ENCODE data around the gene NFKBIE.
A peak's percentile ranks its signal among the peaks of the same experiment; 100 is the strongest.

Gene NFKBIE

DNA sequence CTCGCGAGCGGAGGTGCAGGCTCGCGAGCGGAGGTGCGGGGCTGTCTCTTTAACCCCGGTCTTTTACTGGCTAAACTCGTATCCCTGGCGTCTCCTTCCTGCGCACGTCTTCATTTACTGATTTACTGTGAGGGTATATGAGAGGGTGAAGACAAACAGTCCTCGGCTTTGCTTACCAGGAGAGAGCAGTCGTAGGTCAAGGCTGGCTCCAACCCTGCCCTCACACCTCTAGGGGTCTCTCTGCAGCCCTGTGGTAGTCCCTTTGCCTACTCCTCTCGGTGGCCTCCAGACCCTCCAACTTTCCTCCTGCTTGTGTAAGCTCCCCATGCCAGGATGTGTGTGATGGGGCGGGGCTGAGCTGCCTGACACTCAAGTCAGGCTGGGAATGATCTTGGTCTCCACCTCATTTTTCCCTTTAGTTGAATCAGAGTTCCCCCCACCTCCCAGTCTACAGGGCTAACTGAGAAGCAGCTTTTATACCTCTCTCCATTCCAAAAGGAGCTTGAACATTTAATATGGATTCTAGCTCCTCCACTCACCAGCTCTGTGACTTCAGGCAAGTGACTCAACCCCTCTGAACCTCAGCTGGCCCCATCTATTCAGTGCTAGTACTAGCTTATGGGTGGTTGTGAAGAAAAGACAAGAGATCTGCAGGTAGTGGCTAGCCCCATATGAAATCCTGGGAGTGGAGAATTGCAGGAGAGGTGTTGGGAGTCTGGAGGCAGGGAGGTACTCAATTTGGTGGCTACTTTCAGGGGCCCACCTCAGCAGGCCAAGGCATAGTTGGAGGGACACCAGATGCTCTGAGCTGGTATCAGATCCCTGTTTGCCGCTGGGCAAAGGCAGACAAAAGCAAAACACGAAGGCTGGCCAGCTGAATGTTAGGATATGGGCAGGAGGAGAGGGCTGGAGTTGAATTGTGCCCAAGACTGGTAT is 41.1 kb downstream of the NFKBIE start:
- peak; percentile 84 for DNase-seq

DNA sequence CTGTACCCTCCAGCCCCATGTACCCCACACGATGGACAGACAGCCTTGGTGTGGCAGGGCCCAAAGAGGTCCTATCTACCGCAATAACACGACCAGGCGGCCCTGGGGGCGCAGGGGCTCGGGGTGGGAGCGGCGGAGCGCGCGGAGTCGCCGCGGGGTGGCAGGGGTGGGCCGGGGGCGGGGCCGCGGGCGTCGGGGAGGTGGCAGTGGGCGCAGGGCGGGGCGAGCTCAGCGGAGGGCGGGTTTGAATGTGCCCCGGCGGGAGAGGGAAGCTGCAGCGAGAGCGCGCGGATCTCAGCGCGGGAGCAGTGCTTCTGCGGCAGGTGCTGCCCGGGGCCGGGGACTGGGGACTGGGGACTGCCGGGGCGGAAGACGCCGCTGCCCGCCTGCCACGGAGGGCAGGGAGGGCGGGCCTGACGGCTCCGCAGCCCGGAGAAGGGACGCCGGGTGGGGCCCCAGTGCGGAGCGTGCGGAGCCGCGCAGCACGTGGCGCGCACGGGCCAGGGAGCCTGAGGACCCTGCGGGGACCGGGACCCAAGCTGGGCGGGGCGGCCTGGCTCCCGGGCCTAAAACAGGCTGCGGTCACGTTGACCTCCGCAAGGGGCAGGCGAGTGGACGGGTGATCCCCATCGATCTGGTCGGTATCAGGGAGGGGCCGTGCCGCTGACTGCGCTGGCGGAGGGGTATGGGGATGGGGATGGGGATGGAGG is 41.9 kb downstream of the NFKBIE start, which contains the start of gene SLC29A1:
Gene SLC29A1 (plus strand): TSS at position 277 of the 710 bp plus-strand sequence. CDS start 3,719 bp downstream, outside the sequence.
- peak; percentile 96 for DNase-seq

DNA sequence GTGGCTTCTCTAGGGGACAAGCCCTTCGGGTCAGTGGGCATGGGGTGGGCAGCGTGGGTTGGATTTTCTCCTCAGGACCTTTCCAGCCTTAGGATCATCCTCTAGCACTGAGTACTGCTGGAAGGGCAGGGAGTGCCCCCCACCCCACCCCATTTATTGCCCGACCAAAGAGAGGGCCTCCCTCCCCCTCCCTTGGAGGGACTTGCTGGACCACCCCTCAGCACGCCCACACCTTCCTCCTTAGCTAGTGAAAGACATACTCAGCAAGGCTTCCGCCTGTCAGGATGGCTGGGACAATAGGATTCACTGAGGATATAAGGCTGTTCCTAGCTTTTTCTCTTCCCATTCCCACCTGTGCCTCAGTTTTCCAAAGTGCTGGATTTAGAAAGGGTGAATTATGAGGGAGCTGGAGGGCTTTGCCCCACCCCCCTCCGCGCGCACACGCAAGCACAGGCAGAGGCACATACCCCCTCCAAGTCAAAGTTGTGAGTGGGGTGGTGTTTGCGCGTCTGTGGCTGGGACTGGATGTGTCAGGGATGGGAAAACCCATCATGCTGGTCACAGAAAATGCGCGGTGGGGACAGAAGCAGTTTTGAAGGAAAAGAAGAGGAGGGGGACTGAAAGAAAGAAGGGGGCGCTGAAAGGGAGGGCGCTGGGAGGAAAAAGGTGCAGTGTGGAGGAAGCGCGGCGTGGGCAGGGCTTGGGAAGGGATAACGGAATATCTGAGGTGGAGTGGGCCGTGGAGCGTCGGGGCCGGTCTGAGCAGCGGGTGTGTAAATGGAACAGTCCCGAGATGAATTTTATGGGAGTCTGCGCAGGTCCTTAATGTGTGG is 42.6 kb downstream of the NFKBIE start:
- DNase-seq = no peak

DNA sequence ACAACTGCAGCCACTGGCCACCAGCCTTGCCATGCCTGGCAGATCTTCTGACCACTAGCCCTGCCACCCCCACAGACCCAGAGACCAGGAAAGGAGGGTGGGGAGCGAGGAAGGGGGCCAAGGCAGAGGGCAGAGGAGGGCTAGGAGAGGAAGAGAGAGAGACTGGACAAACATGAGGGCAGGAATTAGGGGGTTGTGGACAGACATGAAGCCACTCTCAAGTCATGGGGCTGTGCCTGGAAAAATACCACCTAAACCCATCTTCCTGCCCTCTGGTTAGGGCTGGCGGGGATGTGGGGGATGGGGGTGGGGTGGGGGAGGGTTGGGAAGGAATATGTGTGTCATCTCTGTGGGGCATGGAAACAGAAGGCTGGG is 43.4 kb downstream of the NFKBIE start:
- DNase-seq = no peak

DNA sequence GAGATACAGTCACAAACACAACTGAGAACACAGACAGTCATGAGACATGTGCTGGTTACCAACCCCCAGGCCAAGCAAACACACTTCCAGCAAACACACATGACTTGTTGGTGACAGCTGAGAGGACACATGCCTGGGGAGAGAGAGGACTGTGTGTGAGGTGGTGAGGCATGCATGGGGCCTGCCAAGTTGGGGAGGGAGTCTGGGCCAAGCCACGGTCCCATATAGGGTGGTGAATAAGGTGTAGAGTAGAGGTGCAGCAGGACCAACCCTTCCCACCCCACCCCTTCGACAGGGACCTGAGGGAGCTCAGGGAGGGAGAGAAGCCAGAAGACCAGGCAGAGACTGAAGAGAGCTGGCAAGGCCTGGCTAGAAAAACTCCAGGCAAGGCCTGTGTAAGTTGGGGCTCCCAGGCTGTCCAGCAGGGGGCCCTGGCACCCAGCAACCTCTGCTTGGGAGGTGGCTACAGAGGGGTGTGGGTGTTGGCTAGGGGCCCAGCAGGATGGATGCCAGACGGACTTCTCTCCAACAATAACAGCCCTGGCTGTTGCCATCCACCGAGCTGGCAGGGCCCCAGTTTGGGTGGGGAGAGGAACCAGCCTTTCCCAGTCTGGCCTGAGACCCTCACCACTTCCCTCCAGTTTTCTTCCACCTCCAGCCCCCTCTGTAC is 43.9 kb downstream of the NFKBIE start:
- DNase-seq = peak; percentile 74

DNA sequence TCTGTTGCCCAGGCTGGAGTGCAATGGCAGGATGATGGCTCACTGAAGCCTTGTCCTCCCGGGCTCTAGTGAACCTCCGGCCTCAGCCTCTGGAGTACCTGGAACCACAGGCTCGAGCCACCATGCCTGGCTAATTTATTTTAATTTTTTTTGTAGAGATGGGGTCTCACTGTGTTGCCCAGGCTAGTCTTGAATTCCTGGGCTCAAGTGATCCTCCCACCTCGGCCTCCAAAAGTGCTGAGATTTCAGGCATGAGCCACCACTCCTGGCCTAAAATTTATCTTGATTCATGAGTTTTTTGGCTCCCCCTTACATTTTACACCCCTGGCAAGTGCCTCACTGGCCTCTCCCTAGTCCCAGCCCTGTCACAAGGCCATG is 44.4 kb downstream of the NFKBIE start:
- DNase-seq = no peak

DNA sequence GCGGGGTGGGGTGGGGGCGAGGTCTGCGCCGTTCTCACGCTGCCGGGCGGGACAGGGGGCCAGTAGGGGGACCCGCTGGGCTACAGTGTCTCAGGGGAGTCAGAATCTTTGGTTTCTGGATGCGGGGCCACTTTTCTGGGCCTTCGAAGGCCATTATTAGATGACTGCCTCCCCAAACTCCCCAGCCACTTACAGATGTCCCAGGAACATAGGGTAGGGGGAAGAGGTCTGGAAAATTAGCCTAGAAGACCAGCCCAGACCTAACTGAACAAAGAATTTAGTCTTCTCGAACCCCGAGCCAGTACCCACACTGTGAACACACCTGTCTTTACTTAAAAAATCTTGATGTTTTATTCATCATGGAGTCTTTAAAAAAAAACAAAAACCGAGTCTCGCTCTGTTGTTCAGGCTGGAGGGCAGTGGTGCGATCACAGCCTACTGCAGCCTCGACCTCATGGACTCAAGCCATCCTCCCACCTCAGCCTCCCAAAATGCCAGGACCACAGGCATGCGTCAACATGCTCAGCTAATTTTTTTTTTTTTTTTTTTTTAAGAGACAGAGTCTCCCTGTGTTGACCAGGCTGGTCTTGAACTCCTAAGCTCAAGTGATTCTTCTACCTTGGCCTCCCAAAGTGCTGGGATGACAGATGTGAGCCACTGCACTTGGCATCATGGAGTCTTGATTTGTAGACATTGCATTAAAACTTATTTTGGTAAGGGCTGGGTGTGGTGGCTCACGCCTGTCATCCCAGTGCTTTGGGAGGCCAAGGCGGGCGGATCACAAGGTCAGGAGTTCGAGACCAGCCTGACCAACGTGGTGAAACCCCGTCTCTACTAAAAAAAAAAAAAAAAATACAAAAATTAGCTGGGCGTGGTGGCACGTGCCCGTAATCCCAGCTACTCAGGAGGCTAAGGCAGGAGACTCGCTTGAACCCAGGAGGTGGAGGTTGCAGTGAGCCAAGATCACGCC is 45.3 kb downstream of the NFKBIE start:
- no peak for DNase-seq

DNA sequence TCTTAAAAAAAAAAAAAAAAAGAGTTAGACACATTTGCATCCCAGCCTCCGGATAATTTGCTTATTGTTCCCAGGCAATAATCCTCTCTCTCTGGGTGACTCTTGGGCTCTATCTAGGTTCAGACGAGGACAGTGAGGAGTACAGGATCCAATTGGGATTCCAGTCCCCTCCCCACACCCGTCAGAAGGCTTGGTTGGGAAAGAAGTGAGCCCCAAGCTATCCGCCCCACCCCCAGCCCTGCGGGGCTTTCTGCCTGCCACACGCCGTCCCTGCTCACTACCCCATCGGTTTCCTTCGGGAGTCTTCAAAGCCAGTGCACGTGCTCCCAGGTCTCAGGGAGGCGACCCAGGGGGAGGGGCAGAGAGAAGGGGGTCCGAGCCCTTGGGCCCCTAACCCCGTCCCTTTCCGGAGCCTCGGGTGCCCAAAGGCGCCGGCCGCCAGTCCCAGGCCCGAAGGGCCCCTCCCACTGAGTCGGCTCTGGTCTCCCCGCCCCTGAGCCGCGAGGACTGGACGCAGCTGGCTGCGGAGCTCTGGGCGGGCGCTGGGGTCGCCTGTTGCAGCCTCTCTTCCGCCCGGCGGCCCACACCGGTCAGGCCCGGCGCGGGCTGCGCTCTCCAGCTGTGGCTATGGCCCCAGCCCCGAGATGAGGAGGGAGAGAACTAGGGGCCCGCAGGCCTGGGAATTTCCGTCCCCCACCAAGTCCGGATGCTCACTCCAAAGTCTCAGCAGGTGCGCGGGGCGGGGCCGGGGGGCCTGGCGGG is 46.1 kb downstream of the NFKBIE start:
- peak; percentile 93 for DNase-seq

DNA sequence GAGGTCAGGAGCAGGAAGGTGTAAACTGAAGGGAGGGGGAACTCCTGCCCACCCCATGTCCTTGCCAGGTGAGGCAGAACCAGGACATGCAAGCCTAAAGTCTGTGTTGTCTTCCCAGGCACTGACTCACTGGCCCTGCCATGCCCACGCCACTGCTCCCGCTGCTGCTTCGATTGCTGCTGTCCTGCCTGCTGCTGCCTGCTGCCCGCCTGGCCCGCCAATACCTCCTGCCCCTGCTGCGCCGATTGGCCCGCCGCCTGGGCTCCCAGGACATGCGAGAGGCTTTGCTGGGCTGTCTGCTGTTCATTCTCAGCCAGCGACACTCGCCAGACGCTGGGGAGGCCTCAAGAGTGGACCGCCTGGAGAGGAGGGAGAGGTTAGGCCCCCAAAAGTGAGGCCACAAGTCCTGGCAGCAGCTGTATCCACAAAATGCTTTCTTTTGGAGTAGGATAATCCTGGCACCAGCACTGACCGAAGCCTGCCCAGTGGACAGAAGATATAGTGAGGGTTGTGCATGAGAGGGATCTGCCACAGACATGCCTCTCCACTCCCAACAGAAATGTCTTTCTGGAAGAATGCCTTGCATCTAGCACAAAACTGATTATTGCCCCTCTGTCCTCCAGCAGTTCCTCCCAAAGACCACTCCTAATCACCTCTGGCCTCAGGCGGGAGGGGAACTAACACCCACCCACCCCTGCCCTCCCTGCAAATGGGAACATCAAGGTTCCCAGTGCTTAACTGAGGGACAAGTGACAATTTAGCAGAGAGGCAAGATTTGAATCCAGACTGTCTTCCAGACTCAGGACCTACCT is 47.8 kb downstream of the NFKBIE start:
- DNase-seq = no peak

DNA sequence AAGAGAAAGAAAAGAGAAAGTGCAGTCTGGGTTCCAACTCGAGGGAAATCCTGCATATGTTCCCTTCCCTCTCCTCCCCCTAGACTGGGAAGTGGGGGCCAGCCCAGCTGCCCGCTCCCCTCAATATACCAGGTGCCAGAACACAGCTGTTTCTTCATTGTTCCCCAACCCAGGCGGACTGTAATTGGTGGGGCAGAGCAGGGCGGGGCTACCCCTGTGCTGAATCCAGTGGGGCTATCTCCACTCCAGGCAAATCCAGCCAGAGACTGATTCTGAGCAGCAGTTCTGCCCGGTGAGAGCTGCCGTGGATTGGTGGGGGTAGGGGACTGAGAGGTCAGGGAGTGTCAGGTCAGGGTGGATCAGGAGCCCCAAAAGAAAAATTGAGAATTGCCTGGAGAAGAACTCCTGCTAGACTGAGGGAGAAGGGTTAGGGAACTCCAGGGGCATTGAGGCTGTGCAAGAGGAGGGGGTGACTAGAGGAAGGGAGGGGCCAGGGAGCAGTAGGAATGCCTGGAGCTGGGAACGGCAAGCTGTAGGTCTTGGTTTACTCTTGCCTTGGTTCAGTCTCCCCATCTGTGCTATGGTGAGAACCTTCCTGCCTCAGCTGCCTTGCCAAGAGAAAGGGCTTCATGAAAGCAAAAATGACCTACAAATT is 48.5 kb downstream of the NFKBIE start, which contains the start of gene MYMX:
Gene MYMX (plus strand): TSS at position 250 of the 655 bp plus-strand sequence. CDS start 546 bp downstream, outside the sequence.
- DNase-seq = peak; percentile 53

DNA sequence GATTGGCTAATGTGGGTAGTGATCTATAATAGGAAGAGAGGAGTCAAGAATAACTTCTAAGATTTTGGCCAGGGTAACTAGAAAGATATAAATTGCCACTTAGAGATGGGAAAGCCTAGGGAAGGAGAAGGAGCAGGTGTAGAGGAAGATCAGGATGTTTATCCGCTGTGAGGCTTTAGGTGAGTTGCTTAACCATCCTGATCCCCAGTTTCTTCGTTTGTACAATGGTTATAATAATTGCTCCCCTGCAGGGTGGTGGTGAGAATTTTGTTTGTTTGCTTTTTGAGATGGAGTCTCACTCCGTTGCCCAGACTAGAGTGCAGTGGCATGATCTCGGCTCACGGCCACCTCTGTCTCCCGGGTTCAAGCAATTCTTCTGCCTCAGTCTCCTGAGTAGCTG is 51.0 kb downstream of the NFKBIE start:
- DNase-seq = no peak

DNA sequence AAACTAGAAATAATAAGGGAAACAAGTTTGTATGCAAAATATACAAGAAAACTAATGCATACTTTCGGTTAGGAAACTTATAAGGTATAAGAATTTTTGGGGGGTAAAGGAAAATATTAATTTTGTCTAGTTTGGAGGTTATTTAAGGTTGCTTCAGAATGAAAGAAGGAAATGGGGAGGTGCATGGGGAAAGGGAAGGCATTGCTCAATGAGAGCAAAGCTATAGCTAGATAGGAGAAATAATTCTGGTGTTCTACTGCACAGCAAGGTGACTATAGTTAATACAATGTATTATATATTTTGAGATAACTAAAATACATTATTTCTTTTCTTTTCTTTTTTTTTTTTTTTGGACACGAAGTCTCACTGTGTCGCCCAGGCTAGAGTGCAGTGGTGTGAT is 54.1 kb downstream of the NFKBIE start:
- DNase-seq = no peak

Data from NCI-H146 (cell line).